GM12878 (cell line): ENCODE measurements around the gene BCR.

Experiments used
- RAD21 ChIP-seq: IDR thresholded peaks from 2 replicates; pipeline ENCODE4 v1.6.1; 2011; ENCODE audit warnings: mild to moderate bottlenecking, low read depth, low read length, moderate library complexity; ENCODE audit not compliant: insufficient read depth
- SREBF2 ChIP-seq: IDR thresholded peaks from 2 replicates; pipeline ENCODE4 v1.6.1; 2012; ENCODE audit warnings: mild to moderate bottlenecking, low read length
- SUPT20H ChIP-seq: IDR thresholded peaks from 2 replicates; pipeline ENCODE4 v1.6.1; 2011; ENCODE audit warnings: low read depth, mild to moderate bottlenecking, low read length, moderate library complexity, borderline replicate concordance; ENCODE audit not compliant: control insufficient read depth

- TF ChIP-seq SREBF2 (no peak), SUPT20H (no peak), RAD21 (no peak)
Observed at GRCh38 chr22:23284504-23285033, 104.3 kb downstream of the BCR start.
